H7 (cell line): ENCODE data around the gene ZNRF3. TPM values are rescaled to one million over a fixed set of nuclear protein-coding genes. Genes with fewer than 3 reads are reported as not detected.

Source experiments
- DNase-seq: peaks from one replicate; pipeline ENCODE4 v3.0.0; 2012
- H3K27me3 ChIP-seq: 2 replicates; pipeline ENCODE4 v1.6.0; 2011; ENCODE audit warnings: mild to moderate bottlenecking, low read length; ENCODE audit not compliant: control insufficient read depth, insufficient read depth
- H3K36me3 ChIP-seq: replicated peaks from 2 replicates; pipeline ENCODE4 v1.5.1; 2011; ENCODE audit warnings: low read length; ENCODE audit not compliant: control insufficient read depth, insufficient read depth
- H3K4me3 ChIP-seq: 2 replicates; pipeline ENCODE4 v1.5.1; 2011; ENCODE audit warnings: low read depth, mild to moderate bottlenecking, control low read depth, low read length, moderate library complexity; ENCODE audit not compliant: insufficient read depth
- total RNA-seq: library from RNA; depleted of rRNA; stranded (reverse); fragments of >200 nt; shearing (Covaris generic); gene quantifications from 2 replicates; pipeline ENCODE4 v1.2.3, GENCODE V29; 2014

Gene ZNRF3
- total RNA-seq, 1 experiment from 2014 or later, result 22.1 TPM

DNA sequence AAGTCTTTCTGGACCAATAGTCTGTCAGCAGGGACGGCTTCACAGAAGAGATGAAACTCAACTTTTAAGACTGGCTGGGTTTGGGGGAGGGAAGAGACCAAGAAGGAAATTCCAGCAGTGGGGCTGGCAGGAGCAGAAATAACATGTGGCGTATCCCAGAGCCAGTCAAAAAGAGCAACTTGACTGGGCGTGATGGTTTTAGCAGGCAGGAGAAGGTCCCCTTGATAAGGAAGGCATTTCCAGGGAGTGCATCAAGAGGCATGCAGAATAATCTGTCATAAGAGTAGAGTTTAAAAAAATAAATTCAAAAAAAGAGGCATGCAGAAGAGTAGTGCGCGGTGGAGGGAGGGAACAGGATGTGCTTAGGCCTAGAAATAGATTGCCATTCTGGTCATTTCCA lies 125.8 kb downstream of the ZNRF3 start:
- no peak for DNase-seq
- Histone ChIP-seq H3K27me3 (no peaks in the 10 kb centered on the region), H3K36me3 (0 out of 2 replicates have a peak, but pooled peaks cover 1% of the 10 kb centered on the region), H3K4me3 (no peak overlapping the region)

- Histone ChIP-seq H3K4me3 (no peak overlapping the region), H3K27me3 (no peaks in the 10 kb centered on the region), H3K36me3 (0 out of 2 replicates have a peak, but pooled peaks cover 1% of the 10 kb centered on the region)
- peak; percentile 33 for DNase-seq
Measured at GRCh38 chr22:29011240-29012100, 128.1 kb downstream of the ZNRF3 start.

DNA sequence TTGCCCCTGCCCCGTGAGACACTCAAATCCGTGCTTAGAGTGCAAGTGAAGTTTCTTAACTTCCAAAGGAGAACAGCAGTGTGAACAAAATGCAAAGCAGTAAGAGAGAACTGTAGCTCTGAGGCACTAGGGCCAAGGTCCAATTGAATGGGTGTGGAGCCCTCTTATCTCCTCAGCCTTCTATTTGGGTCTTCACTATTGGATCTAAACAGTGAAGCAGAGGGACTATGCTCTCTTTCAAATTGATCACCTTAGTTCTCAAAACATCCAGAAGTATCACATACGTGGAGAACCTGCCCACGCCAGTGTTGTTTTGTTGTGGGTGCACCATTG lies 128.7 kb downstream of the ZNRF3 start:
- no peak for DNase-seq
- Histone ChIP-seq H3K36me3 (0 out of 2 replicates have a peak, but pooled peaks cover 1% of the 10 kb centered on the region), H3K4me3 (no peak overlapping the region), H3K27me3 (no peaks in the 10 kb centered on the region)

DNA sequence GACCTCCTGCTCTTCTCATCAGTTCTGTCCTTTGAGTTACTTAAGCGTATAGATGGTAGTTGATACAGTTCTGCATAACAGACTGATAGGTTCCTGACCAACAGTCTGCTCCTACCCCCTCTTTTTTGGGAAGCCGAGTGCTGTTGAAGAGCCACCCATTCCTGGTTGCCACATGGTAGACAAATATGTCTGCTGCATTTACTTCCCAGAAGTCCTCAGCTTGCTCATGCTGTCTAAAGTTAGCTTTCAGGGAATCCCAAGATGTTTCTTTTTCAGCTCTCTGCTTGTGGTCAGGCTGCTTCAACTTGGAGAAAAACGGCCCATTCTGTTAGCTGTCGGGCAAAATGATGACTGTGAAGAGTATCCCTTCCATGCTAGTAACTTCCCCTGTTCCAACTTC lies 129.6 kb downstream of the ZNRF3 start:
- Histone ChIP-seq H3K4me3 (no peak overlapping the region), H3K27me3 (no peaks in the 10 kb centered on the region), H3K36me3 (0 out of 2 replicates have a peak, but pooled peaks cover 1% of the 10 kb centered on the region)
- no peak for DNase-seq

- H3K27me3 ChIP-seq, result no peaks in the 10 kb centered on the region
- 0 out of 2 replicates have a peak, but pooled peaks cover 1% of the 10 kb centered on the region for H3K36me3 ChIP-seq
- DNase-seq, result no peak
- H3K4me3 ChIP-seq, result no peak overlapping the region
Measured at GRCh38 chr22:29014293-29014692, 130.9 kb downstream of the ZNRF3 start.

DNA sequence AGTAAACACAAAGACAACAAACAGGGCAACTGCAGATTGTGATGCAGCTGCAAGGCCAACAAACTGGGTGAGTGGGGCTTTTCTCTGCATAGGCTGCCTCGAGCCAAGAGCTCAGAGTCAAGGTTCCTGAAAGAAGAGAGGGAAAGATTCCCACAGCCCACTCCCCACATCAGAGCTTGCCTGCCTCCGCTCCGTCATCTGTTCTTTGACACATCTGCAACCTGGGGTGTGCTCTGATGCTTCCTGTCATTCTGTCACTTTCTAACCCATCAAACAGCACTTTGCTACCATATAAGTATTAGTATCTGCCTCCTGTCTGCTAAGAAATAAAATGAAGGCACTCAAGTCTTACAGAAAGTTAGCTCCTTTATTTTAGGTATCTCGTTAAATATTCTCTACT lies 131.4 kb downstream of the ZNRF3 start:
- Histone ChIP-seq H3K27me3 (no peaks in the 10 kb centered on the region), H3K36me3 (0 out of 2 replicates have a peak, but pooled peaks cover 1% of the 10 kb centered on the region), H3K4me3 (no peak overlapping the region)
- no peak for DNase-seq

DNA sequence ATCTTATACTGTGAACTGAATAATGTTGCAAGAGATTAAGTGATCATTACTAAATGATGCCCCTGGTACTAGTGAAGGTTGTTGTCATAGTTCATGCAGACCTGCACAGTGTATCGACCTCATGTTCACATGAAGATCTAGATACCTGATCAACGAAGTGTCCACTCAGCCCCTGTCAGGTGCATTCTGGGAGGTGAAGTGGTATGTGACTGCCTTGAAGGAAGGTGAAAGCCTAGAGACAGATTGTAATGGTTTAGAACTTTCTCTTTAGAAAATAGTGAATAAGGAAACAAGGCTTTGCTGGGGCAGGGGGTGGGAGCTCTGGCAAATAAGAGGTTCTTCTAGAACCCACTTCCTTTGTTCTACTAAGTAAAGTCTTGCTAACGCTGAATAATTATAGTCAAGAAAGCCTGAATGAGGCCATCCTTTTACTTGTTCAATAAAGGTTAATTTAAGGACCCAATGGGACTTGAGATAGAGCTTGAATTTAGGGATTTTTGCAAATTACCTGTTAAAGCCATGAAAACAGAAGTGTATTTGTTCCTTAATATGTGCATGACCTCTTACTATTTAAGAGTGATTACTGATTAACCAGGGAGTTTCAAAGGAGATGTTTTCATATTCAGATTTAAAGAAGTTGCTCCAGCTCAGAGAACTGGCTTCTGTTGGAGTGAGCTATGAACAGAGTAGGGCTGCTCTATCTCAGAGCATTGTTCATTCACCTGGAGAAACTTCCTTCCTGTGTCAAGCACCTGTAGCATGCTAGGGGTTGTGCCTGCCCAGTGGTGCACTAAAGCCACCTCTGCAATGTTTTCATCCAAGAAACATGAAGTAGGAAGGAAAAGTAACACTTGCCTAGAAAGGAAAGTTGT lies 132.9 kb downstream of the ZNRF3 start:
- Histone ChIP-seq H3K4me3 (no peak overlapping the region), H3K36me3 (0 out of 2 replicates have a peak, but pooled peaks cover 1% of the 10 kb centered on the region), H3K27me3 (no peaks in the 10 kb centered on the region)
- DNase-seq, result no peak

DNA sequence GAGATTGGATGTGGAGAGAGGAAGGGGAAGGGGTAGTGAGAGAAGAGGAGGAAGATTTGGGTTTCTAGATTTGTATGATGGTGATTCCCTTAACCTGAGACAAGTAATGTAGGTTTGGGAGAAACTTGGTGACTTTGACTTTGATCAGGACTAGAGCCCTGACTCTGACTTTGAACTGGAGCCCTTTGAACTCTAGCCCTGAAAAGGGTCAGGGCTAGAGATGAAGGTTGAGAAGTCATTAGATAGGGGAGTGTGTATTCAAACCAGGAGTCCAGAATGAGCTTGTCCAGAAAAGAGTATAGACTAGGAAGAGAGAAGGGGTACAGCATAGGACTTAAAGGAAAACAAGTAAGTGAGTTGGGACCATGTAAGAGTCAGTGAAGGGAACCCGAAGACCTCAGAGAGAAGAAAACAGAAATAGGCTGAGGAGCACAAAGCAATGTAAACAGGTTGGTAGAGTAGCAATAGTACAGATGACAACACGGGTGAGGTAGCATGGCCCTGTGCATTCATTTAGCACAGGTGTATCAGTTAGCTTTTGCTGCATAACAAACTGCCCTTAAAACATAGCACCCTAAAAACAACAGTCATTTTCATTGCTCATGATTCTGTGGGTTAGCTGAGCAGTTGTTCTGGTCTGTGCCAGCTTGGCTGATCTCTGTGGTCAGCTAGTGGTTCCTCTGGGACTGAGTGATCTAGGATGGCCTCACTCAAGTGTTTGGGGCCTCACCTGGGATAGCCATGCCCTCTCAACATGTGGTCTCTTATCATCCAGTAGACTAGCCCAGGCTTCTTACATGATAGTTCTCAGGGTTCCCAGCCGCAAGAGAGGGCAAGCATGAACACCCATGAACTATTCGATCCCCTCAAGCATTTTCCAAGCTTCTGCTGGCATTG lies 135.2 kb downstream of the ZNRF3 start:
- no peak overlapping the region for H3K4me3 ChIP-seq
- H3K27me3 ChIP-seq, result no peaks in the 10 kb centered on the region
- no peak for DNase-seq
- H3K36me3 ChIP-seq, result no peaks in the 10 kb centered on the region

GRCh38 chr22:29022101-29022817 lies 138.9 kb downstream of the ZNRF3 start:
- H3K4me3 ChIP-seq, result no peak overlapping the region
- no peaks in the 10 kb centered on the region for H3K27me3 ChIP-seq
- DNase-seq, result no peak
- H3K36me3 ChIP-seq, result no peaks in the 10 kb centered on the region; the same call in 1 of the 2 replicates

GRCh38 chr22:29023172-29023796 lies 139.9 kb downstream of the ZNRF3 start:
- no peak overlapping the region for H3K4me3 ChIP-seq
- no peaks in the 10 kb centered on the region for H3K27me3 ChIP-seq
- no peak for DNase-seq
- H3K36me3 ChIP-seq, result no peaks in the 10 kb centered on the region; the same call in 1 of the 2 replicates

DNA sequence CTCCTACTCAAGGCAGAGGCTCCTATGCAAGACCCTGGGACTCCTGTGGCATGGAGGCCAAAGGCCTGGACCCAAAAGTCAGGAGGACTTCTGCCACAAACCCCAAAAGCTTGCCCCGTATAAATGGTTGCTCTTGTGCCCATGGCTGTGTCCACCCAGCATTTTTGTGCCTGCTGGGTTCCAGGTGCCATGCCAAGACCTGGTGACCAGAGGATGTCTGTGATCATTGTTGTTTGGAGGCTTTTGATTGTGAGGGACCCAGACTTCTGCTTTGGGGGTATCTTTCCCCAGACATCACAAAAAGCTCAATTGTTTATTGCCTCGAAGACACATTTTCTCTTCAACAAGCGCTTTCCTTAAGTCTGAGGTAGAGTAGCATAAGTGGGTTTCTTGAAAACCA lies 143.2 kb downstream of the ZNRF3 start:
- H3K27me3 ChIP-seq, result no peaks in the 10 kb centered on the region
- no peak overlapping the region for H3K4me3 ChIP-seq
- no peaks in the 10 kb centered on the region; the same call in 1 of the 2 replicates for H3K36me3 ChIP-seq
- no peak for DNase-seq

DNA sequence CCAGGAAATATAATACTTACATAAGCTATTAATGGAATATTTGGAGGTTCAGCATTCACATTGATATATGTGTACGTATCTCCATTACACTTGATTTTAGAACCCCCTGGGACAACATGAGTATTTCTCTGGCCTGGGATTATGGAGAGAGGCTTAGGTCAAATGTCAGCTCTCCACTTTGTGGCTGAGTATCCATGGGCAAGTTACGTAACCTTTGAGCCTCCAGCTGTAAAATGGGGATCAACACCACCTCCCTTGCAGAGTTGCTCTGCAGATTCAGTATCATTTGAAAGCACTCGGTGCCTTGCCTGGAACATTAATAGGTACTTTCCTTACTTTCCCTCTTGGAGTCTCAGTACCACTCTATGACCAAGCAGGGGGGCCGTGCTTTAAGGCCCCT lies 145.1 kb downstream of the ZNRF3 start:
- H3K4me3 ChIP-seq, result no peak overlapping the region
- DNase-seq, result no peak
- no peaks in the 10 kb centered on the region for H3K27me3 ChIP-seq
- H3K36me3 ChIP-seq, result no peaks in the 10 kb centered on the region; the same call in 1 of the 2 replicates
